HG03139 (cell line): Measurements from ENCODE around the gene SLC22A1.
"Not testable (repeated sequence)": the region's sequence is repeated elsewhere in the genome, so short reads cannot be mapped to it uniquely, and the experiment has no call there.

Experiments
- ATAC-seq: cut with Tn5 transposase; IDR thresholded peaks from one replicate; pipeline ENCODE4 v1.9.1; 2021; ENCODE audit not compliant: unreplicated experiment

The SLC22A1 gene

GRCh38 chr6:160137130-160137988 lies 15.7 kb downstream of the SLC22A1 start:
- ATAC-seq: no peak

GRCh38 chr6:160137989-160138835 lies 16.6 kb downstream of the SLC22A1 start:
- ATAC-seq: peak; percentile 68

GRCh38 chr6:160138839-160139419 lies 17.3 kb downstream of the SLC22A1 start:
- ATAC-seq: no peak

- ATAC-seq: no peak
These were observed 17.8 kb downstream of the SLC22A1 start for GRCh38 chr6:160139420-160139851.

GRCh38 chr6:160140493-160140892 lies 18.9 kb downstream of the SLC22A1 start:
- ATAC-seq: not testable (repeated sequence)

GRCh38 chr6:160141001-160141726 lies 19.5 kb downstream of the SLC22A1 start:
- no peak for ATAC-seq

- no peak for ATAC-seq
These were observed 20.6 kb downstream of the SLC22A1 start for GRCh38 chr6:160142115-160142715.

GRCh38 chr6:160146454-160147145 lies 25.0 kb downstream of the SLC22A1 start:
- ATAC-seq: no peak

- ATAC-seq: no peak
These were observed 25.5 kb downstream of the SLC22A1 start for GRCh38 chr6:160147146-160147536.

- ATAC-seq: no peak
These were observed 32.9 kb downstream of the SLC22A1 start for GRCh38 chr6:160154471-160154870.

GRCh38 chr6:160156842-160157241 lies 35.2 kb downstream of the SLC22A1 start:
- no peak for ATAC-seq

GRCh38 chr6:160160450-160160849 lies 38.8 kb downstream of the SLC22A1 start:
- ATAC-seq: no peak

- no peak for ATAC-seq
These were observed 39.5 kb downstream of the SLC22A1 start for GRCh38 chr6:160160929-160161646.

GRCh38 chr6:160161647-160161986 lies 40.0 kb downstream of the SLC22A1 start:
- ATAC-seq: no peak

- ATAC-seq: no peak
These were observed 40.5 kb downstream of the SLC22A1 start for GRCh38 chr6:160162030-160162566.

GRCh38 chr6:160163425-160163824 lies 41.8 kb downstream of the SLC22A1 start:
- ATAC-seq: no peak

- ATAC-seq: no peak
These were observed 42.3 kb downstream of the SLC22A1 start for GRCh38 chr6:160163912-160164311.

- not testable (repeated sequence) for ATAC-seq
These were observed 44.3 kb downstream of the SLC22A1 start for GRCh38 chr6:160165928-160166327.
